HG02970 (cell line): Measurements from ENCODE around the gene HJURP.
"Not testable (repeated sequence)": the region's sequence is repeated elsewhere in the genome, so short reads cannot be mapped to it uniquely, and the experiment has no call there.

Experiments
- ATAC-seq: cut with Tn5 transposase; IDR thresholded peaks from one replicate; pipeline ENCODE4 v1.9.1; 2021; ENCODE audit warnings: mild to moderate bottlenecking, moderate library complexity, moderate number of reproducible peaks; ENCODE audit not compliant: unreplicated experiment, low FRiP score

The HJURP gene, protein sequence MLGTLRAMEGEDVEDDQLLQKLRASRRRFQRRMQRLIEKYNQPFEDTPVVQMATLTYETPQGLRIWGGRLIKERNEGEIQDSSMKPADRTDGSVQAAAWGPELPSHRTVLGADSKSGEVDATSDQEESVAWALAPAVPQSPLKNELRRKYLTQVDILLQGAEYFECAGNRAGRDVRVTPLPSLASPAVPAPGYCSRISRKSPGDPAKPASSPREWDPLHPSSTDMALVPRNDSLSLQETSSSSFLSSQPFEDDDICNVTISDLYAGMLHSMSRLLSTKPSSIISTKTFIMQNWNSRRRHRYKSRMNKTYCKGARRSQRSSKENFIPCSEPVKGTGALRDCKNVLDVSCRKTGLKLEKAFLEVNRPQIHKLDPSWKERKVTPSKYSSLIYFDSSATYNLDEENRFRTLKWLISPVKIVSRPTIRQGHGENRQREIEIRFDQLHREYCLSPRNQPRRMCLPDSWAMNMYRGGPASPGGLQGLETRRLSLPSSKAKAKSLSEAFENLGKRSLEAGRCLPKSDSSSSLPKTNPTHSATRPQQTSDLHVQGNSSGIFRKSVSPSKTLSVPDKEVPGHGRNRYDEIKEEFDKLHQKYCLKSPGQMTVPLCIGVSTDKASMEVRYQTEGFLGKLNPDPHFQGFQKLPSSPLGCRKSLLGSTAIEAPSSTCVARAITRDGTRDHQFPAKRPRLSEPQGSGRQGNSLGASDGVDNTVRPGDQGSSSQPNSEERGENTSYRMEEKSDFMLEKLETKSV

DNA sequence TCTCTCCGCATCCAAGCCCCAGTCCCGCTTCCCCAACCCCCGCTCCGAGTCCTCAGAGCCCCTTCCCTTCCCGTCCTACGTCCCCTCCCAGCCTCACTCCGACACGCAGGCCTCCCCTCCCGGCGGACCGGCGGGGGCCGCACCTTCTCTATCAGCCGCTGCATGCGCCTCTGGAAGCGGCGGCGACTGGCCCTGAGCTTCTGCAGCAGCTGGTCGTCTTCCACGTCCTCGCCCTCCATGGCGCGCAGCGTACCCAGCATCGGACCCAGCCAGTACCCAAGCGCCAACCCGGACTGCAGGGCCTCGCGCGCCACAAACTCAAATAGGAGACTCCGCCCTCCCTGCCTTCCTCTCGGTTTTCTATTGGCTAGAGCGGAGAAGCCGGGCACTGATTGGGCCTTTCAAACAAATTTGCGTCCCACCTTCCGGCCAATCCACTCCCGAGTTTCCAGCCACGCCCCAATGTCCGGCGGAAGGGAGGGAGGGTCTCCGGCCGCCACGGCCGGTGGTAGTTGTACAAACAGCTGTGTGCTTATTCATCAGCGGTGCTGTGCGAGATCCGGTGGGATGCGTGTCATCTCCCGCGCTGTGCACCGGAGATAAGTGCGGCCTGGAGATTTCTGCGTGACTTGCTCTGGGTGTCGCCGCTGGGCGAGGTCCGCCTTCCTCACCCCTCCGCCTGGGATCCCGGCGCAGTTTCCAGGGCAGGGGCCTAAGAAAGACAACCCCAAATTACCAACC is at the start of gene HJURP:
Gene HJURP (minus strand): TSS at position 295 of the 741 bp plus-strand sequence. CDS start 35 bp downstream, at position 260.
- peak; percentile 95 for ATAC-seq

DNA sequence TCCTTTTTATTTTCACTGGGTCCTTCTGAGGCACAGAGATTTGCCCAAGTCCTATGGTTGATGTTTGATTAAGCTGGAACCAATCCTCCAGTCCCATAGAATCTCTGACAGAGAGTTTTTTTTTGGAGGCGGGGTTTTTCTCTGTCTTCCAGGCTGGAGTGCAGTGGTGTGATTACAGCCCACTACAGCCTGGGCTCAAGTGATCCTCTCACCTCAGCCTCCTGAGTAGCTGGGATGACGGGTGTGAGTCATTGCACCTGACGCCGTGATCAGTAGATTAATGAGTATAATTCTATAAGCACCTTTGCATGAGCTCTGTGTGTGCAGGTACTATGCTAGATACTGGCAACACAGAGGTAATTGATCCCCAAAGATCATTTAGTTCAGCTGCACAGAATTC is 47.5 kb upstream of the HJURP start:
- no peak for ATAC-seq

DNA sequence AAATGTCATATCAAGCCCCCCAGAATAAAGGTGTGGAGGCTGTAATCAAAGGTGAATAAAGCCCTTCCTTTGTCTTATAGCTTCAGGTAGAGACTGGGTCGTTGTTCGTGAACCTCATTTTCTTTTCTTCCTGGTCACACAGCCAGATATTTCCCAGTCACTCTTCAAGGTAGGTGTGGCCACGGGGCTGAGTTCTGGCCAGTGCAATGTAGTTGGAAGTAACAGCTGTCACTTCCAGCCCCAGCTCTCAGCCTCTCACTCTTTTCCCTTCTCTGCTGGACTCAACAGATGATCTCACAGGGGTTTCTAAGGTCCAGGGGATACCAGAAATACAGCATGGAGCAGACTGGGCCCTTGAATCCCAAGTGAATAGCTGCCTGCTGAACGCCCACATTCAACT is 47.0 kb upstream of the HJURP start:
- ATAC-seq = no peak

DNA sequence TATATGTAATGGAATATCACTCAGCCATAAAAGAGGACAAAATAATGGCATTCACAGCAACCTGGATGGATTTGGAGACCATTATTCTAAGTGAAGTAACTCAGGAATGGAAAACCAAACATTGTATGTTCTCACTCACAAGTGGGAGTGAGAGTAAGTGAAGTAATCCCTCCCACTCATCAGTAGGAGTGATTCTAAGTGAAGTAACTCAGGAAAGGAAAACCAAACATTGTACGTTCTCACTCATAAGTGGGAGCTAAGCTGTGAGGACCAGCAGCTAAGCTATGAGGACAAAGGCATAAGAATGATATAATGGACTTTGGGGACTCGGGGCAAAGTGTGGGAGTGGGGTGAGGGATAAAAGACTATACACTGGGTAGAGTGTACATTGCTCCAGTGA is 41.9 kb upstream of the HJURP start:
- not testable (repeated sequence) for ATAC-seq

DNA sequence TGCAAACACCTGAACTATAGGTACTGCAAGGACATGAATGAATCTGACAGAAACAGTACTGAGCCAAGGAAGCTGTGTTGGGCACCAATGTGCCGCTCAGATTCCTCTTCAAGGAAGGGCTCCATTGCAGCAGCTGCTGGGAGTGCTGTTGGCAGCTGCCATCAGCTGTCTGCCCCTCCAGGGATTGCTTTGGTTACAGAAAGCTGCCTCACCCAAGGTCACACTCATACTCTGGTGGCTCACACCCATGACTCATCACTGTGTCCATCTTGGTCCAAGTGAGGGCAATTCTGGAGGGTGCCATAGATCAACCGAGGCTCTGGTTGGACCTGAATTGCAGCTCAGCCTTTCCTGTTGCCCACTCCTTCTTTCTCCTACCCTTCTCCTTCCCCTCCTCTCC is 38.5 kb upstream of the HJURP start:
- ATAC-seq = no peak

DNA sequence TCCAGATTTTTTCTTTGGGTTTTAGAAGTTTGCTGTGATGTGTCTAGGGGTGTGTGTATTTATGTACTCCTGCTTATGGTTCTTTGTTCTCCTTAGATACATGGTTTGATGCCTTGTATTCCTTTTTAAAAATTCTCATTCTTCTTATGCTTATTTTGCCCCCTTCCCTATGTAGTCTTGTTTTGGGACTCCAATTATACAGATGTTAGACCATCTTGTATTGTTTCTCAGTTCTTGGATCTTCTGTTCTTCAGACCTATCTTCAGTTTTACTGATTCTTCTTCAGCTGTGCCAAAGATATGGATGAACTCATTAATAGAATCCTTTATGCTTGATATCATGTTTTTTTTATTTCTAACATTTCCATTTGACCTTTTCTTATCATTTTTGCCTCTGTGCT is 28.0 kb upstream of the HJURP start:
- ATAC-seq = no peak

DNA sequence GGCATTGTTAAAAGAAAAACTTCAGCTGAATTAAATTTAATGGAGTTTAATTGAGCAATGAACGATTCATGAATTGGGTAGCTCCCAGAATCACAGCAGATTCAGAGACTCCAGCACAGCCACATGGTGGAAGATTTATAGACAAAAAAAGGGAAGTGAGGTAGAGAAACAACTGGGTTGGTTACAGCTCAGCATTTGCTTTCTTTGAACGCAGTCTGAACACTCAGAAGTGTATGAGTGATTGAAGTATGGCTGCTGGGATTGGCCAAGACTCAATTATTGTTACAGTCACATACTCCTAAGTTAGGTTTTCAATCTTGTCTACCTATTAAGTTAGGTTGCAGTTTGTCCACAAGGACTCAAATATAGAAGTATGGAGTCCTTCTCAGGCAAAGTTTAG is 17.8 kb upstream of the HJURP start:
- ATAC-seq = not testable (repeated sequence)

DNA sequence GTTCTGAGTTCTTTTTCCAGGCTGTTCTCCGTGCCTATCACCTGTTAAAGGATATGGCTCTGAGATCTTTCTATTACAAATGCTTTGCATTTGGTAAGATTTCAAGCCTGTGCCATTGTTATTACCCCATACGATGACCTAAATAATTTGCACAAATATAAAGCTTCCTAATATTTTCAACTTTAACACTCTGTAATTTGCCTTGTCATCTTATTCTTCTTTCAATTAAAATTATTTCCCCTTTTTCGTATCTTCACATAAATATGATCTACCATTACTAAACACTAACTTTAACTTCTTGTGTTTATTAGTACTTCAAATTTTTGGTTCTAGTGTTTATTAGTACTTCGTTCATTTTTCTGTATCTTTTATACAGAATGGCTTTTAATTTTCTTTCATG is 17.1 kb upstream of the HJURP start:
- ATAC-seq = no peak

DNA sequence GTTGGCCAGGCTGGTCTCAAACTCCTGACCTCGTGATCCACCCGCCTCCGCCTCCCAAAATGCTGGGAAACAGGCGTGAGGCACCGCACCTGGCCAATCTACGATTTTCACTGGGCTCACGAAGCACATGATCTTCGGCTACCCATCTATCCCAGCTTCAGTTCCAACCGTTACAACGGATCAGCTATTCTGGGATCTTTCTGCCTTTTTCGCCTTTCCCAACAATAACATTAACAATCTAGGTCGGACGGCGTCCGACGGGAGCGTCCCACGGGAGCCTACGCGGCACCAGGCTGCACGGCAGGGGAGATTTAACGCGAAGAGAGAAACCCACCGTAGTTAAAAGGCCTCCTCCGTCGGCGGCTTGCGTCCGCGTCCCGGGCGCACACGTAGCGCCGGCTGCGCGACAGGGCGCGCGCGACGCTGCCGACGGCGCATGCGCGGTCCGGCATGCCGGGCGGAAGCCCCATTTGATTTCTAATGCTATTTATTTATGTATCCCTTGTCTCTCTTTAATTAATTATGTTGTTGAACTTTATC is 13.7 kb upstream of the HJURP start, which contains the start of gene MSL3B:
Gene MSL3B (minus strand): TSS at position 394 of the 540 bp plus-strand sequence.
- peak; percentile 71 for ATAC-seq

DNA sequence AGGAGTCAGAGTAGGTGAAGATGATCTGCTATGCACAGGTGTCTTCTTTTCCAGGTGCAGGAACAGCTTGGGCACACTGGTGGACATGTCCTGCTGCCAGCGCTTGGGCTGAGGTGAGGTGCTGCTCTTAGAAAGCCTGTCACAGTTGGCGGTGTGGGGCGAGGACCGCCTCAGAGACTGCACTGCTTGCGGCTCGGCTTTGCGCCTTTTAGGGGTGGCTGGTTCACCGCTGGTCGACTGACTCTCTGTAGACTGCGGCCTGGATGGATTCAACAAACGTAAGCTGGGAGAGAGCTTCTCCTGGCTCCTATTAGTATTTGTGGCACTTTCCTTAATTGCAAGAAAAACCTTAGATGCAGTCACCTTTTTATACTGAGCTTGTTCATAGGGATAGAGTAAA is 12.1 kb upstream of the HJURP start:
- ATAC-seq = no peak

DNA sequence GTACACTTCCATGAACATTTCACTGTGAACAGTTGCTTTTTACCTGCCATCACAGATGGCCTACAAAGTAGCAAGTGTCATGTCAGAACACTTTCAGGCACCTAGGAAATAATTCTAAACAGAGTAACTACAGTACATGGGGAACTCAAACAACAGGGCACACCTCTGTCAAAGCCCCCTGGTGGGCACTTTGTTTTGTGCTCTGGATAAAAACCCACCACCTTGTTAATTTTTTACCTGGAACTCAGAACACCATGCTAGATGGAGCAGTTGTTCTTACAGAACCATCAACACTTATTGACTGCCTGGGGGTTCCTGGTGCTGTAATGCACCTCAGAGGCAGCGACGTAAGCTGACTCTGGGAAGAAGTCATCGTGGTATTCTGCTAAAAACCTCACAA is 11.5 kb upstream of the HJURP start:
- no peak for ATAC-seq

DNA sequence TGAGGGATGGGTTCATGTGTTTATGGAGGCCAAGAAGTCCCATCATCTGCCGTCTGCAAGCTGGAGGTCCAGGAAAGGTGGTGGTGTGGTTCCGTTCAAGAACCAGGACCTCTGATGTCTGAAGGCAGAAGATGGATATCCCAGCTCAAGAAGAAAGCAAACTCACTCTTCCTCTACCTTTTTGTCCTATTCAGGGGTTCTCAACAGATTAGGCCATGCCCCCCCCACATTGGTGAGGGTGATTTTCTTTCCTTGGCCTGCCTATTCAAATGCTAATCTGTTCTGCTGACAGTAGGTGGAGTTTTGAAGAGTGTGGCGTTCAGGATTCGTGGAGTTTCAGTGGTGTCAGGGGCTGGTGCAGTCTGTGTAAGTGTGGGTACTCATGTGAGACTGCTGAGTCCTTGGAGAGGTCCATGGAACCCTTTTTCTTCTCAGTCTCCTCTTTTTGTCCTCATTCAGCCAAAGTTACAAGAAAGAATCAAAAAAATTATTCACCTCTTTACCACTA is 8.0 kb upstream of the HJURP start:
- ATAC-seq = no peak

DNA sequence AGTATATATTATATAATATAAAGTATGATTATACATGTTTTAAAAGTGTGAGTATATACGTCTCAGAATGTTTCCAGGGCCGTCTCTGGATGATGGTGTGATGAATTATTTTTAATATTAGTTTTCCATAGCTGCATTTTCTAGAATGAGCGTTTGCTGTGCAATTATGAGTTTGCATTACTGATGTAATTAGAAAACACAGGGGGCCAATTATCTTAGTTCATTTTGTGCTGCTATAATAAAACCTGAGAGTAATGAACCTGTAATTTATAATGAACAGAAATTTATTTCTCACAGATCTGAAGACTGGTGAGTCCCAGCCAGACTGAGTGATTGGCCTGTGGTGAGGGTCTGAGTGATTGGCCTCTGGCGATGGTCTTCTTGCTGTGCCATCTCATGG is 4.0 kb upstream of the HJURP start:
- ATAC-seq = no peak

DNA sequence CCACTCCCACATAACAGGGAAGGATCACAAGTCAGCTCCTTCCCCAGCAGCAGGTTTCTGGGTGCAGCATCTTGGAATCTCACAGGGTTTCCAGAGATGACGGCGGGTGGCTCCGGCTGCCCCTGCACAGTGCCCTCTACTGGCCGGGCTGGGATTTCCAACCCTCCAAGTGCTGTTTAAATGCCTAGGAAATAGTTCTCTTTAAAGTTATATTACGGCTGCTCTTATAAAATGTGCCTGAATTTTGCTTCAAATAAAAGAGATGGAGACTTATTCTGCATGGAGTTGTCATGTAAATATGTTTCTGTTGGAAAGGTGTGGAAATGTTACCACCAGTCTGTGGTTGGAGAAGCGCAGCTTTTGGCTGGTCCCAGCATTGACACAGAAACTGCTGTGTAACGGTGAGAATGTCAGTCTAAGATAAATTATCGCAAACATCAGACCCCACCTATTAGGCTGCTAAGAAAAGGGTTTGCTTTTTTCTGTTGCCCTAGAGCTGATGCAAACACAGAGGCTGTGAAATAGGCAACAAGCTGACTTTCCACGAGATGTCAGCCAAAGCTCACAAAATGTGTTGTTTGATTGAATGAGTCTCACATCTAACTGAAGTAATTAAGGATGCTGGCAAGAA is 3.3 kb upstream of the HJURP start:
- no peak for ATAC-seq

DNA sequence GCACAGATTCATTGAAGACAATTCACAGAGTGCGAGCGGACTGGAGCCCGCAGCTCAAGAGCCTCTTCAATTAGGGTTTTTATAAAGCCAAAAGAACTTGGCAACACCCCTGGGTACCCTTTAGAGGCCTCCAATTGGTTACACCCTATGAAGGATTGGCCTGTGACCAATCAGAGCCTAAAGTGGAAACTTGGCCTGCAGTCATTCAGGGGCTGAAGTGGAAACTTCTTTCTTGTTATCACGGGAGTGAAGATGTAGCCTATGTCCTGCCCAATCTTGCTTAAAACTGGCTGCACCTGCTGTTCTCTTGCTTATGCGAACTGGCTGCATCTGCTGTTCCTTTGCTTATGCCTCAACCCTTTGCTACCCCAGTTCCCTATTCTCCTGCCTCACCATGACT is 1.8 kb upstream of the HJURP start:
- ATAC-seq = no peak

DNA sequence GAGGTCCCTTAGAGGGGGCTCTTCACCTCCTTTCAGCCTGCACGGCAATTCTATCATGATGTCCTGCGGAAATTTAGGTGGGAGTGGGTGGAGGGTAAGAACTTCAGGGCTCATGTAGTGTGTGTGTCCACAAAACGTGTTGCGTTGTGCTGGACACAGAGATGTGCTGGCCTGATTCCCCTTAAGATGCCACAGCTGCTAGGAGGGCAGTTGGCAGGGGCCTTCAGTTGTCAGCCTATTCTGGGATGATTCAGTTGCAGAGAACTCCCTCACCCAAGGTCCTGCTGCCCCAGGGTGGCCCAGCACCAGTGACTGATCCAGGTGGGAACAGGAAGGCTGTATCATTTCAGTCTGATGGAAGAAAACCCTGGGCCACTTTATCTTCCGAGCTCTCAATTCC is 1.0 kb upstream of the HJURP start:
- no peak for ATAC-seq

DNA sequence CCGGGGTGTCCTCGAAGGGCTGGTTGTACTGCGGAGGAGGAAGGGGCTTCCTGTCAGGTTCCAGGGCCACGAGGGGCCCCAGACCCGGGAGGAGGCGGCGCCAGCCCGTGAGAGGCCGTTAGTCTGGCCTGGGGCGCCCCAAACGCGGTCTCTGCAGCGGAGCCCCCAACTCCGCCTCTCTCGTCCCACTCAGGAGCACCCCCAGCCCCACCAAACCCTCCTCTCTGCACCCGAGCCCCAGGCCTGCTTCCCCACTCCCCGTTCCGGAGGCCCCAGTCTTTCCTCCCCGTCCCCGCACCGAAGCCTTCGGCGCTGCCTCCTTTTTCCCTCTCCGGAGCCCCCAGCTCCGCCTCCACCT is 473 bp downstream of the HJURP start:
- no peak for ATAC-seq

DNA sequence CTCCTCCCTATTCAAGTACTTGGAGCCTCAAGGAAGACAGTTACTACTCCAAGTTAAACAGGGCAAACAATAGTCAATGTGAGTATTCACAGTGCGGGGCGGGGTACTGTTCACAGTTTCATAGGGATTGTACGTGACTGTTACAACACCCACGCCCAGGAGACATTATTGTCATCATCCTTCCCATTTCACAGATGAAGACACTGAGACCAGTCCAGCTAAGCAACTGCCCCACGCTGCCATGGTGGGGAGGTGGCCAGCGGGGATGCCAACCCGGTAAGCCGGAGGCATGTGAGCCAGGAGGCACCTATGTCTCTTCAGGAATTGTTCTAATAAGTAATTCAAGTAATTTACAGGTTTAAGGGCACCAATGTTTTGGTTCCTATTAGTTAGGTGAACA is 982 bp downstream of the HJURP start:
- ATAC-seq = no peak

DNA sequence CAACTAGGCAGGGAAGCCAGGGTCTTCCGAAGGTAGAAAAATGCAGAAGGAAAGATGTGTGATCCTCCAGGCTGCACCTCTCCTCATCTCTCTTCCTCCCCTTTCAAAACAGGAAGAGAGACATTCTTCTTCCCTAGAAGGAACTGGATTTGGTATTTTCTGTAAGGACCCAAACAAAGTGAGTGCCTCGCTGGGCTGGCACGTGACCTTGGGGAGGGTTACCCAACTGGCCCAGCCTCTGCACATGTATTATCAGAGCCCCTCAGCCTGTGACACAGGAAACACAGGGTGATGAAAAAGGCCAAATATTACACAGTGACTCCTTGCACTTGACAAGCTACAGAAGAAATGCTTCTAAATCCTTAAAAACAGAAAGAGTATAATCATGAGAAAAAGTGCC is 2.3 kb downstream of the HJURP start:
- ATAC-seq = no peak

DNA sequence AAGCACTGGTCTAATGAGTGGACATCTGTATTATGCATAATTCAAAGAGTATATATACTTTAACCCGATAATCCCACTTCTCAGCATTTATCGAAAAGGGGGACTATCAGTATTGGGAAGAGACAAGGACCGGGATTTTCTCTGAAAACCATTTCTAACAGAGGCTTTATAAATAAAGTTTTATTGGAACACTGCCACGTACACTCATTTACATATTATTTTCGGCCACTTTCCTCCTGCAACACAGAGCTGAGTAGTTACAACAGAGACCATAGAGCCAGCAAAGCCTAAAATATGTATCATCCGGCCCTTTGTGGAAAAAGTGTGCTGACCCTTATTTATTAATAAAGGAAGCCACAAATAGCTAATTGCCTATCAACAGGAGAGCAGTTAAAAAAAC is 3.2 kb downstream of the HJURP start:
- ATAC-seq = no peak
